ENCODE results near the gene MAEL. TPM values are rescaled to one million over a fixed set of nuclear protein-coding genes. Genes with fewer than 3 reads are reported as not detected.

Gene MAEL
- total RNA-seq, 1 experiment from 2014 or later: not detected

DNA sequence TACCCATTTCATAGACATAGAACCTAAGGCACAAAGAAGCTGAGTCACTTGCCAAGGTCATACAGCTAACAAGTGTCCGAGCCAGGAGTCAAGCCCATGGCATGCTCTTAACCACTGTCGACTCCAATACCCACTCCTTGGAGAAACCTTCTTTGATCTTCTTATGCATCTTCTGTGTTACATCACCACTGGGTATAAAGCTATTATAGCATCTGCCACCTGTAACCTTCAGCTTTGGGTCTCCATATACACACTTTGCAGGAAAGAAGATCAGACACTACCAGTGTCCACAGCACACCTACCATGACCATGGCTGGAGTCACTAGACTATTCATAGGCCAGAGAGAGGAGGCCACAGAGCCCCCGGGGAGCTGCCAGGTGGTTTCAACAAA, 72.0 kb downstream of the MAEL start:
- TF ChIP-seq REST (IDR thresholded peaks at IDR 0.05; ENCODE audit: insufficient read depth in 1 of 2, low read depth in 2 of 2, low read length in 1 of 2): no peak
- POLR2A ChIA-PET: no interaction called here
- in situ Hi-C loops (cut with HindIII; ENCODE audit: low pct_unique_long_range_greater_than_20kb, low sequenced_read_pairs) (no loop called here), intact Hi-C loops (cut with micrococcal nuclease; ENCODE audit: unreplicated experiment) (no loop called here)
- BruUV-seq (replicated peaks): no TSS peak
- Histone ChIP-seq H3K36me3 (ENCODE audit: control insufficient read depth, insufficient read depth, low read length) (no peaks in the 10 kb centered on the region), H3K4me1 (ENCODE audit: control insufficient read depth, insufficient read depth, low read length) (no peaks in the 10 kb centered on the region), H3K27ac (ENCODE audit: low read length) (no peak overlapping the region), H3K27me3 (ENCODE audit: control insufficient read depth, insufficient read depth, low read length) (no peaks in the 10 kb centered on the region), H3K4me3 (ENCODE audit: low read depth in 2 of 2, low read length in 2 of 2) (no peak overlapping the region), H3K9me3 (ENCODE audit: control insufficient read depth, insufficient read depth, low read depth, low read length) (no peaks in the 10 kb centered on the region)
- CTCF ChIA-PET: interaction anchor here (0.6 to 1.5 kb wide), 3 partner anchors 151 to 159 kb away, joined by 3 to 9 read pairs (median 6); partner anchors contain the start of gene POU2F1
- no peak for DNase-seq (ENCODE audit: low read depth, low spot score)
- no peak for ATAC-seq

GRCh38 chr1:167064621-167065020, 75.5 kb downstream of the MAEL start:
- Histone ChIP-seq H3K9me3 (ENCODE audit: control insufficient read depth, insufficient read depth, low read depth, low read length) (no peaks in the 10 kb centered on the region), H3K4me1 (ENCODE audit: control insufficient read depth, insufficient read depth, low read length) (no peaks in the 10 kb centered on the region), H3K4me3 (ENCODE audit: low read depth in 2 of 2, low read length in 2 of 2) (no peak overlapping the region), H3K36me3 (ENCODE audit: control insufficient read depth, insufficient read depth, low read length) (no peaks in the 10 kb centered on the region), H3K27me3 (ENCODE audit: control insufficient read depth, insufficient read depth, low read length) (no peaks in the 10 kb centered on the region), H3K27ac (ENCODE audit: low read length) (no peak overlapping the region)
- POLR2A ChIA-PET: no interaction called here
- intact Hi-C loops (cut with micrococcal nuclease; ENCODE audit: unreplicated experiment): loop anchor here (5.0 kb wide), 3 partner anchors 153 to 473 kb away; no protein-coding TSS in a partner anchor
- TF ChIP-seq POLR2AphosphoS5 (IDR thresholded peaks at IDR 0.05; ENCODE audit: low read depth, low read length): no peak
- TF ChIP-seq CTCF (IDR thresholded peaks at IDR 0.05): no peak
- TF ChIP-seq REST (IDR thresholded peaks at IDR 0.05; ENCODE audit: insufficient read depth in 1 of 2, low read depth in 2 of 2, low read length in 1 of 2): no peak
- no peak for TF ChIP-seq SIN3A (IDR thresholded peaks at IDR 0.05; ENCODE audit: borderline replicate concordance, insufficient read depth, low read depth, low read length)
- TF ChIP-seq TCF7L2 (IDR thresholded peaks at IDR 0.05; ENCODE audit: low read depth, low read length): no peak
- CTCF ChIA-PET: interaction anchor here (0.7 to 0.8 kb wide), 2 partner anchors 121 to 156 kb away, joined by 3 to 6 read pairs; partner anchors contain the start of gene POU2F1
- no peak for DNase-seq (ENCODE audit: low read depth, low spot score)
- BruUV-seq (replicated peaks): no TSS peak
- ATAC-seq: no peak
- in situ Hi-C loops (cut with HindIII; ENCODE audit: low pct_unique_long_range_greater_than_20kb, low sequenced_read_pairs): no loop called here

Measured in Panc1 (cell line).